Posterior cingulate gyrus (tissue), 11 donors: ENCODE data around the gene MYOCOS.
"Not testable (repeated sequence)": the region's sequence is repeated elsewhere in the genome, so short reads cannot be mapped to it uniquely, and the experiment has no call there.

ENCODE experiments used
- DNase-seq, 10 donors: peaks; one replicate each; pipeline versions ENCODE4 v3.0.0 to v3.0.0-alpha.2; 2020 to 2021; ENCODE audit warnings: mixed read lengths in 3 of 10
- intact Hi-C: fragments of 100-400 bp; cut with DNase I; formaldehyde crosslinking; loops from one replicate; pipeline ENCODE4 v1.15.1; 2023

Gene MYOCOS

DNA sequence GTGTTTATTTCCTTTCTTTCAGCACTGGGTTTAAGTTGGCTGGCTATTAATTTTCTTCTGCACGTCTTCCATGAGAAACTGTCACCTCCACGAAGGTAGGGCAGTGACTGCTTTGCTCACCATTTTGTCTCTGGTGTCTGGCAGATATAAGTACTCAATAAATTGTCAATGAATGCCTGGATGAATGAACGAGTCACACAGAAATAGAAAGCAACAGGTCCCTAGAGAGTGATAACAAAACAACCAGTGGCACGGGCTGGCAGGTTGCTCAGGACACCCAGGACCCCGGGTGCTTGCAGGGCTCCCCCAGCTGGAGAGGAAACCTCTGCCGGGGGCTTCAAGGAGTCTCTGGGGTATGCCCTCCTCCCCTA, 33.7 kb downstream of the MYOCOS start:
- intact Hi-C loops, result no loop called here
- no peak for DNase-seq

DNA sequence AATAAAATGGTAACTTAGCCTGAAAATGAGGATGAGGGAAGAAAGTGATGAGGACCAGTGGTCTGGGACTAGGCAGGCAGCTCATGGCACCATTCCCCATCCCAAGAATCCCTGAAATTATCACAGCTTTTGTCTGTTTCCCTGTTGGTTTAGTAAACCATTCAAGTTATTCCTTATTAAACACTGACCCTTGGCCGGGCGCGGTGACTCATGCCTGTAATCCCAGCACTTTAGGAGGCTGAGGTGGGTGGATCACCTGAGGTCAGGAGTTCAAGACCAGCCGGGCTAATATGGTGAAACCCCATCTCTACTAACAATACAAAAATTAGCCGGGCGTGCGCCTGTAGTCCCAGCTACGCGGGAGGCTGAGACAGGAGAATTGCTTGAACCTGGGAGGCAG, 34.2 kb downstream of the MYOCOS start:
- intact Hi-C loops, DNase-seq: not testable (repeated sequence)

DNA sequence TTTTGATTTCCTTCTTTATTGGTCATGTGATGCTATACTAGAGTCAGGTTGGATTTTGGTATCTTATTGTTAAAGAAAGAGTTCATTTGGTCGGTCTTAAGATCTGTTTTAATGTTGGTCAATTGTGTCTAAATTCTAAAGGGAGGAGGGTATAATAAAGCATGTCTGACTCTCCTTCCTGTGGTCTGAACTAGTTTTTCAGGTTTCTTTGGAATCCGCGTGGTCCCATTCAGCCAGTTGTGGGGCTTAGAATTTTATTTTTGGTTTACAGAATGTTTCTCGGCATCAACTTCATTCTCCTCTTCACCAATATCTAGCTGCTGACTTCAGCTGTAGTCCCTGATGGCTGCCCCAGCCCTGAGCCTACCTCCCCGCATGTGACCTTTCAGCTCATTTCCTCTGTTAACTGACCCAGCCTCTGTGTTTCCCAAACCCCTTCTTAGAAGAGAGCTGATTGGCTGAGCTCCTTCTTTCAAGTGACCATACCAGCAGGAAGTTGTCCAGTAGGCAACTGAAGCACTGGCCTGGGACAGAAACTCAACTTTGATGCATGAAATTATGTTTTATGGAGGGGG, 39.1 kb downstream of the MYOCOS start:
- intact Hi-C loops, result no loop called here
- DNase-seq, result no peak

DNA sequence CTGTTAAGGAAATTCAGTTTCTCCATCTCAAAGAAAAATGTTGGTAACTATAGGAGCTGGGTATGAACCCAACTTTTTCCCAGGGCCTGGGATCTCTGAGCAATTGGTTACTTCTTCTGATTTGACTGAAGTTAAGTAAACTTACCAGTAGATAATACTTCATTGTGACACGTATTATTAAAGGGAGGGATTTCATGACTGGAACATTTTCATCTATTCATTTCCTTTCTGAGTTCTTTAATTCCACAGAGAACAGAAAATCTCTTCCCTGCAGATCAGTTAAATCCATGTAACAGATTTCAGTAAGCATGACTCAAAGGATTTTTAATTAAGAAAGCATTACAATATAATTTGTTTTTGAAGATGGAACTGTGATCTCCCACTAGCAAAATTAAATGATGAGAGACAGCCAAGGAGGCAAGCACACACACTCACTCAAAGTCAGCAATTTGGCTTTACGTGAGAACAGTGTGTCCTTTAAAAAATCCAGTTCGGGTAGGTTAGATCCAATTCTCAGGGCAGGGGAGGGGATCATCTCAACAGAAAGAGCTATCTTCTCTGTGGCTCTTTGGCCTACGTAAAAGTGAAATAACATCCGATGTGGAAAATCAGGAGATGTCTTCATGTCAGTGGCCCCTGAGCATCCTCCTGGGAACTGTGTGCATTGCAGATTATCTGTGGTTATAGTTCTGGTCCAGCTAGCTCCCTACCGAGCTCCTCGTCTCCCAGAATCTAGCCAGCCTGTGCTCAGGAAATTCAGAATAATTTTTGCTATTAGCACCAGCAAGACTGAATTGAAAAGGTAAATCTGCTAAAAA, 41.2 kb downstream of the MYOCOS start:
- DNase-seq, result no peak
- intact Hi-C loops, result no loop called here

DNA sequence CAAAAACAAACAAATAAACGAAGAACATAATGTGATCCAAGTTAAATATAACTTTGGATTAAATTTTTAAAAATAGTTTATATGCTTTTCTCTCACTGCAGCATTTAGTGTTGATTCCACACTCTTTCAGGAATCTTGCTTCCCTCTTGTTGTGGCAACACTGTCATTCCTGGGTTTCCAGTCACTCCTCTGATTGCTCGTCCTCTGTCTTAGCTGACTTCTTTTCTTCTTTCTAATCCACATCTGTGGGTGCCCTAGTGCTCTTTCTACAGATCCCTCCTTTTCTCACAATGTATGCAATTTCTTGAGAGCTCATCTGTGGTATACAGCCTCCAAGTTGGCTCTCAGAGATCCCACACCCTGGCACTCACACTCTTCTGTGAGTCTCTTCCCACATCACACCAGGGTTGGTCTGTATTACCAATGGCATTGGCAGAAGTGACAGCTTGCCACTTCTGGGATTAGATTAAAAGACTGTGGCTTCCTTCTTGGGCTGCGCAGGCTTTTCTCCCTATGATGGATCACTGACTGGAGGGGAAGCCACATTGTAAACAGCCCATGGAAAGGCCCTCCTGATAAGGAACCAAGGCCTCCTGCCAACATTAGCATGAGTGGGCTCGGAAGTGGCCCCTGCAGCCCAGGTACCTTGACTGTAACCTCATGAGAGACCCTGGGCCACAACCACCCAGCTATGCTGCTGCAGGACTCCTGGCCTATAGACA, 42.0 kb downstream of the MYOCOS start:
- intact Hi-C loops, result no loop called here
- DNase-seq, result no peak

DNA sequence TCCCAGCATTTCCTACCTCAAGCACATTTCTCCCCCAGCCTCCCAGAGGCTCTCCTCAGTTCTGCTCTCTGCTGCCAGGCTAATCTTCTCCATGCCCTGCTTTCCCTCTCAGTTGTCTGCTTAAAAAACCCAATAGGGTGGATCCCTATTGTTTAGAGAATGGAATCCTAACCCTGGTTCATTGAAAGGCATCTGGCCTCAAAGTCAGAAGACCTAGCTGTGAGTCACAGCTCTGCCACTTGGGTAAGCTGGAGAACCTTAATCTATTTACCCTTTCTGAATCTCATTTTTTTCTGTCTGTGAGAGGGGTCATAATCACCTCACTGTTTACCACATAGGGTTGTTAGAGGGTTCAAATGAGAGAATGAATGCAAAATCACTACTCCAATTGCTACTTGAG, 42.9 kb downstream of the MYOCOS start:
- no peak for DNase-seq
- intact Hi-C loops, result no loop called here

DNA sequence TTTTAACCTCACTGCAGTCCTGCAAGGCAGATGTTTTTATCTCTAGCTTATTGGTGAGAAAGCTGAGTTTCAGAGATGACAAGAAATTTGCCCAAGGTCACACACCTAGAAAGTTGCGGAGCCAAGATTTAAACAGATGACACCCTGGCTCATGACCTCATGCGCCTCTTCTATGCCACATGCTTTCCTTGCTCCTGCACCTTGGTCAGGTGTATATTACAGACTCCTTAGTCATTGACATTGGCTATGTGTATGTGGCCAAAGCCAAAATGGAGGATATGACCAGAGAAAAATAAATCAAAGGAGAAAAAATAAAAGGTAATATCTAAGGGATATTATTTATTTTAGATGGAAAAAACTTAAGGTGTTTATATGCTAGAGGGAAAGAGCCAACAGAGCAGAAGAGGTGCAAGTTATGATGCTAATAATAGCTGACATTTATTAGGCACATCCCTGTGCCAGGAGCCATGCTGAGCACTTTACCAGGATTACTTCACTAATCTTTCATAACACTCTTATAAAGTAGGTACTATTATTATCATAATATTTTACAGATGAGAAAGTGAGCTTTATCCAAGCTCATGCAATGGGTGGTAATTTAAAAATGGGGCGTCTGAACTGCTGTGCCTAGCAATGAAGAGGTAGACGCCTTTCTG, 44.2 kb downstream of the MYOCOS start:
- no peak for DNase-seq
- intact Hi-C loops, result no loop called here

DNA sequence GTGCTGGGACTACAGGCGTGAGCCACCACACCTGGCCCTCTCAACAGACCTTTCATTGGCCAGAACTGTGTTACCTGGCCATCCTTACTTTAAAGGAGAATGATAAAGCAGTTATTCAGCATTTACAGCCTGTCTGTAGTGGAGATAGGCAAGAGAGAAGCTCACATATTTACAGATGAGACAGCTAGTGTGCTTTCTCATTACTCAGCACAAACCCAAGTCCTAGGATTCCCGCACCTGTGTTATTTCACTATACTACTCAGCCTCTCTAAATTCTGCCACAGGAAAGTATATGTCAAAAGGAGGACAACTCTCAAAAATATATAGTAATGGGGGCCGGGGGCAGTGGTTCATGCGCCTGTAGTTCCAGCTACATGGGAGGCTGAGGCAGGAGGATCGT, 46.3 kb downstream of the MYOCOS start:
- DNase-seq, result no peak
- intact Hi-C loops, result no loop called here

DNA sequence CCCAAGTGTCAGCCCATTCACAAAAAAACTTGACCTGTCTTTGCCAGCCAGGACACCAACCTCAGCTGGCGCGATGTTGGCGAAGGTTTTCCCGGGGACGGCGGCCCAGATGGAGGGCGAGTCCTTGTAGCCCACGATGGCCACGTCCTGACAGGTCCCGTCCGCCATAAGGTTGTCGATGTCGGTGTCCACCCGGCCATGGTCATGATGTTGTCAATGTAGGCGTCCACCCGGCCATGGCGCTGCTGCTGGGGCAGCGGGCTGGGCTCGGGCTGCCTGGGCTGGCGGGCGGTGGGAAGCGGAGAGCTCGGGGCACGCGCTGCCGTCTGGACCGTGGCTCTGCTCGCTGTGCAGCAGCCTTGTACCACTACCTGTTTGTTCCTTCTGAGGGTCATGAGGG, 48.7 kb downstream of the MYOCOS start:
- intact Hi-C loops, result no loop called here

DNA sequence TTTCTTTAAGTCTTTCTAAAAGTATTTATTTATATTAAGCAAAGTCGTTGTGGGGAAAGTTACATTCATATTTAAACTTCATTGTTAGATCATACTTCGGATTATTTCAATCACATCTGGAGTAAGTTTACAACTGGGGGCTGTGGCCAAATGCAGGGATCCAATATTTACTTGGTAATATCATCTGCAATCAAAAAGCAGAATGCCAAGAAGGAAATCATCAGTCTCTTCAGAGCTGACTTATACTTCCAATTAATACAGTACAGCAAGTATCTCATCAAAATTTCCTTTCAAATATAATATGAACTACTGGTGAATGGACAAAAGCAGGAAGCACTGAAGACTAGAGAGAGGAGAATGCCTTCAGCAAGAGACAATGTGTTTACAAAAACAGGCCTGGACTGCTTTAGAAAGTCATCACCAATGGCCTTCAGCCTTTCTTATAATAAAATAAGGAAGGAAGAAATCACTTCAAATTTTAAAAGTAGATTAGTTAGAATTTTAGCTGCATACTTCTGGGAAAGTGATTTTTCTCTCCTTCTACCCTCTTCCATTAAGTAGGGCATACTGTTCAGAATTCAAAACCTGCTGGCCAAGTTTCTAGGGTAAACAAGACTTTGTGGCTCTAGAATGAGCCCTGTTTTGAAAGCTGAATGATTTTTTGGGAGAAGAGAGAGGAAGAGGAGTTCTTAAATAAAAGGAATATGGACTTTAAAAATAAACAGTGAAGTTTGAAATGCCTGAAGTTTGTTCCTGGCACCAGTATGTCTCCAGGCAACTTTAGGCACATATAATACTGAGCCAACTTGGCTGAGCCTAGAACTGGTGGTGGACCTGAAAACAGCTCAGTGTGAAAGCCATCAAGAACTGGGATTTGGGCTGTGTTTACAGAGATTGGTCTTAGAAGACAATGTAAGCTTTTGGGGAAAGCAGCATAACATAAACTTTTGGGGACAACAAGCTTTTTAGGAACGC, 52.7 kb downstream of the MYOCOS start:
- no peak for DNase-seq
- intact Hi-C loops, result no loop called here

More for the DNA sequence above, 48.7 kb downstream of the MYOCOS start:
- DNase-seq, result no peak
